HT1080 (cell line): ENCODE measurements around the gene SCCPDH. TPM values are rescaled to one million over a fixed set of nuclear protein-coding genes. Genes with fewer than 3 reads are reported as not detected.
"Not testable (repeated sequence)": the region's sequence is repeated elsewhere in the genome, so short reads cannot be mapped to it uniquely, and the experiment has no call there.

Experiments used
- DNase-seq: peaks from one replicate; pipeline ENCODE4 v3.0.0-alpha.2; 2015; ENCODE audit warnings: low read depth
- small RNA-seq: library from RNA; depleted of rRNA; stranded (forward); fragments of <200 nt; gene quantifications from one replicate; pipeline ENCODE3, GENCODE V24; 2014
- total RNA-seq: library from RNA; depleted of rRNA; stranded (reverse); fragments of >200 nt; shearing (Covaris generic); gene quantifications from 2 replicates; pipeline ENCODE4 v1.2.3, GENCODE V29; 2014; rRNA removed

Gene SCCPDH
- total RNA-seq, 1 experiment from 2014 or later, result 30.8 TPM

- DNase-seq, result no peak
Observed at GRCh38 chr1:246797597-246797996, 73.4 kb downstream of the SCCPDH start.

GRCh38 chr1:246798107-246798506 lies 73.9 kb downstream of the SCCPDH start:
- no peak for DNase-seq

DNA sequence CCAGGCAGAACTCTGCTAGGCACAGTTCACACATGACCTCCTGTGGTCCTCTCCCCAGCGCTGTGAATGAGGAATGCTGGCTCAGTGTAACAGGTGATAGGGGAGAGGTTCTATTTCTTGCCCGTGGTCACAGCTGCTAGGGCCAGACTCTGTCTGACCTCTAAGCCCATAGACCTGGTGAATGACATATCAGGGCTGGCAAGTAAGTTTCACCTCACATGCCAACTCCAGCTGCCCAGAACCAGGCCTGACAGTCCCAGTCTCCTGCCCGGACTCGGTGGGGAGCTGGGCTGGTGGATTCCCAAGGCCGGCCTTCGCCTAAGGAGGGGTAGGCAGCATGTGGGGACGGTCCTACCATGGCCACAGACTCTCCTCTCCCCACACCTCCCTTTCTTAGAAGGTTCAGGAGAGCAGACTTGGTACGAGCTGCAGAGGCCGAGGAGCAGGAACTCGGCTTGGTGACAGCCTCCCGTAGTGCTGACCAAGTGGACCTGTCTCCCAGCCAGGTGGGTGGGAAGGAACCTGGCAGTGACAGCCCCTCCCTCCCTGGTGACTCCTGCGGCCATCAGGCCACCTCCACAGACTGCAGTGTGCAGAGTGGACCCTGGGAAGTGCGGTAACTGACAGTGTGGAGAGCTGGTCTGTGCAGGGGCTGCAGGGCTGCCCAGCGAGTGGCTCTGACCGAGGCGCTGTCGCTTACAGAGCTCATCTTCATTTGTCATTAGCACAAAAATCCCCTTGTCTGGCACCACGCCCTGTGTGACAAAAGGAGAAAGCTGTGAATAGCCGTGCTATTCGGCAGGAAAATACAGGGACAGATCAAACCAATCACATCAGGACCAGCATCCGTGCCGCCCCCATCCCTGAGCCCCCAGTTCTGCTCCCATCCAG lies 74.6 kb downstream of the SCCPDH start:
- DNase-seq, result no peak

- no peak for DNase-seq
Observed at GRCh38 chr1:246800356-246800755, 76.1 kb downstream of the SCCPDH start.

DNA sequence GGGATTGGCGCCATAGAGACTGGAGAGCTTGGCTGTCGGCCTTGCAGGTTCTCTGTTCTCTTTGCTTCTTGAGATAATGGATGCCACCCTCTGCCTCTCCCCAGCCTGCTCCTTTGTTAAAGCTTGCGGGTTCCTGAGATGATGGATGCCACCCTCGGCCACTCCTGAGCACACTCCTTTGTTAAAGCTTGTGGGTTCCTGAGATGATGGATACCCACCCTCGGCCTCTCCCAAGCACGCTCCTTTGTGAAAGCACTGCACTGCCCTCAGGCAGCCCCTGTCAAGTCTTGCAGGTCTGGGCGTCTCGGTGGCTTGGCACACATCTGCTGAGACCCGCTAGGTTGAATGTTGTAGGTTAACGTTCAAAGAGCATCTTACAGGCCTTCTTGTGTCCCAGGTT lies 76.5 kb downstream of the SCCPDH start:
- no peak for DNase-seq

DNA sequence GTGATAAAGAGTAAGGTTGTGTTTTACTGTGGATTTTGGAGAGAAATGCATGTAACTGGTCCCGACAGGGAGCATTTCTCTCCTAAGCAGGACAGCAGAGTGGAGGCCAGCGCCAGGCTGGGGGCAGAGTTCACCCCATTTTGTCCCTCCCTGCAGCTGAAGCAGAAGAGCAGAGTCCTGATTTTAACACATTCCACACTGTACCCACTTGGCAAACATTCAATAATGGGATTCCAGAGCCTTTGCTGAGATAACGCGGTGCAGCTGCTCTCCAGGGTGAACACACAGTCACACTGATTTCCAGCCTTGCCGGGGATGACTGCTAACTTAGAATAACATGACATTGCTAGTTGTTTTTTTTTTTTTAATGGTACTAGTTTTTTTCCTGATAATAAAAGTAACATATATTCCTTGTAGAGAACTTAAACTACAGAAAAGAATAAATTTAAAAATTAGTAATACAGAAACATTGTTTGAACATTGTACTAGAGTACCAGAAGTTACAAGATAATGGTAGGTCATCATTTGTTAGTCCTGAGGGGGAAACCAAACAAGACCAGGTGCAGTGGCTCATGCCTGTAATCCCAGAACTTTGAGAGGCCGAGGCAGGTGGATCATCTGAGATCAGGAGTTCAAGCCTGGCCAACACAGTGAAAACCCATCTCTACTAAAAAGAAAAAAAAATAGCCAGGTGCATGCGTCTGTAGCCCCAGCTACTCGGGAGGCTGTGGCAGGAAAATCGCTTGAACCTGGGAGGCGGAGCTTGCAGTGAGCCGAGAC lies 77.2 kb downstream of the SCCPDH start:
- DNase-seq, result no peak

- no peak for DNase-seq
Observed at GRCh38 chr1:246803373-246803772, 79.2 kb downstream of the SCCPDH start.

DNA sequence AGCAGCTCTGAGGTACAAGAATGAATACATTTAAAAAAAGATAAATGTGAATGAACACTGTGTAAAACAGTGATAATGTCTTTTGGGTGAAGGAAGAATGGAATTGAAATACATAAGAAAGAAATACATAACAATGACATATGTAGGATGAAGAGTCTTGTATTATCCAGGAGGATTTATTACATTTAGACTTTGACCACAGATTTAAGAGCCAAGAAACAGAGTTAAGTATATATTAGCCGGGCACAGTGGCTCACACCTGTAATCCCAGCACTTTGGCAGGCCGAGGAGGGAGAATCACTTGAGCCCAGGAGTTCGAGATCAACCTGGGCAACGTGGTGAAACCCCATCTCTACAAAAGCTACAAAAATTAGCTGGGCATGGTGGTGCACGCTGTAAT lies 79.7 kb downstream of the SCCPDH start:
- no peak for DNase-seq

- no peak for DNase-seq
Observed at GRCh38 chr1:246805135-246805716, 81.0 kb downstream of the SCCPDH start.

- DNase-seq, result no peak
Observed at GRCh38 chr1:246809473-246809872, 85.3 kb downstream of the SCCPDH start.

- DNase-seq, result no peak
Observed at GRCh38 chr1:246811985-246812384, 87.8 kb downstream of the SCCPDH start.

- not testable (repeated sequence) for DNase-seq
Observed at GRCh38 chr1:246813325-246813724, 89.1 kb downstream of the SCCPDH start.

- DNase-seq, result no peak
Observed at GRCh38 chr1:246814890-246815289, 90.7 kb downstream of the SCCPDH start.

- no peak for DNase-seq
Observed at GRCh38 chr1:246815693-246816270, 91.6 kb downstream of the SCCPDH start.

Small RNAs within 50 kb of the gene (small RNA-seq; reads per million reads assigned to genes)
- gene AC113174.1, result not detected

Other genes starting within 250 kb of the SCCPDH start
- 18.1 and 18.7 TPM in 2 replicates for gene SMYD3, start 217.1 kb upstream of the SCCPDH start, total RNA-seq
- gene TFB2M, start 158.1 kb upstream of the SCCPDH start, total RNA-seq, result 44.8 and 59.9 TPM in 2 replicates
- 10.0 and 10.4 TPM in 2 replicates for gene CNST, start 158.0 kb upstream of the SCCPDH start, total RNA-seq
- 28.4 and 30.1 TPM in 2 replicates for gene AHCTF1, start 207.5 kb downstream of the SCCPDH start, total RNA-seq